ENCODE results near the gene ACOT9.
A peak's percentile ranks its signal among the peaks of the same experiment; 100 is the strongest.
"Not testable (repeated sequence)": the region's sequence is repeated elsewhere in the genome, so short reads cannot be mapped to it uniquely, and the experiment has no call there.

ACOT9 gene

GRCh38 chrX:23694606-23695005 lies 48.5 kb downstream of the ACOT9 start:
- DNase-seq (ENCODE audit: low spot score), result peak; percentile 22

GRCh38 chrX:23692166-23692565 lies 50.9 kb downstream of the ACOT9 start:
- no peak for DNase-seq (ENCODE audit: low spot score)

- not testable (repeated sequence) for DNase-seq (ENCODE audit: low spot score)
These were observed 66.6 kb downstream of the ACOT9 start for GRCh38 chrX:23676486-23676885.

- no peak for DNase-seq (ENCODE audit: low spot score)
These were observed 70.0 kb downstream of the ACOT9 start for GRCh38 chrX:23673108-23673507.

- no peak for DNase-seq (ENCODE audit: low spot score)
These were observed 72.5 kb downstream of the ACOT9 start for GRCh38 chrX:23670528-23670927.

- no peak for DNase-seq (ENCODE audit: low spot score)
These were observed 74.7 kb downstream of the ACOT9 start for GRCh38 chrX:23668335-23668734.

GRCh38 chrX:23667239-23668177 lies 75.6 kb downstream of the ACOT9 start, which contains the start of gene PRDX4:
TSS of gene PRDX4 (plus strand) at chrX:23667493. CDS start at chrX:23667571, 78 bp downstream.
- peak; percentile 67 for DNase-seq (ENCODE audit: low spot score)

DNA sequence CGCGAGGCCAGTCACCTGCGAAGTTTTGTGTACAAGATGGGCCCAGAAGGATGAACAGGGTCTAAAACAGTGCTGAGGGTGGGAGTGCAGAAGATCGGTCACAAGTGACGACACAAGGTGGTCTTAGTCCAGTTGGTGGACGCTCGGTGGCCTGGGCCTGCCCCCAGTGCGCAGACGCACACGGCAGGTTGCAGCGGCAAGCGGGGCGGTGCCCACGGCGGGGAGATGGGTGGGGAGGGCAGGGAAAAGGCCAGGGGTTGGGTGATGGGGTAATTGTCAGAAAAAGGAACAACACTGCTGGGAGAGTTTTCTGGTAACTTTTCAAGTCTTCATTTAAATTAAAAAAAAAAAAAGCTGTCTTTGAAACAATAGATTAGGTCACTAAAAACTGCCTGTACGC lies 76.8 kb downstream of the ACOT9 start:
- no peak for DNase-seq (ENCODE audit: low spot score)

- no peak for DNase-seq (ENCODE audit: low spot score)
These were observed 78.6 kb downstream of the ACOT9 start for GRCh38 chrX:23664496-23664895.

DNA sequence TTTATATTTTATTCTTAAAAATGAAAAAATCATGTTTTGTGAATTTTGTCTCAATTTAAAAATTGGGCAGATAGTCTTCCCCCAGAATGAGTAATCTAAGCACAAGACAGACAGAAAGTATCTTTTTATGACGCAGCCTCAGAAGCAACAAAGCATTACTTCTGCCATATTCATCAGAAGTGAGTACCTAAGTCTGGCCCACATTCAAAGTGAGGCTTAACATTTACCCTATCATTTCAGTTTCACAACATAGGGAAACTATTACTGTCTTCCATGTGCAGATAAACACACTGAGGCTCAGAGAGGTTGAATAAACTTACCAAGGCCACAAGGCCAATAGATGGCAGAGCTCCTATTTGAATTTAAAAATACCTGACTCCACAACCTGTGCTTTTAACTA lies 80.2 kb downstream of the ACOT9 start:
- DNase-seq (ENCODE audit: low spot score), result no peak

- no peak for DNase-seq (ENCODE audit: low spot score)
These were observed 80.9 kb downstream of the ACOT9 start for GRCh38 chrX:23662187-23662586.

- DNase-seq (ENCODE audit: low spot score), result no peak
These were observed 81.4 kb downstream of the ACOT9 start for GRCh38 chrX:23661671-23662070.

DNA sequence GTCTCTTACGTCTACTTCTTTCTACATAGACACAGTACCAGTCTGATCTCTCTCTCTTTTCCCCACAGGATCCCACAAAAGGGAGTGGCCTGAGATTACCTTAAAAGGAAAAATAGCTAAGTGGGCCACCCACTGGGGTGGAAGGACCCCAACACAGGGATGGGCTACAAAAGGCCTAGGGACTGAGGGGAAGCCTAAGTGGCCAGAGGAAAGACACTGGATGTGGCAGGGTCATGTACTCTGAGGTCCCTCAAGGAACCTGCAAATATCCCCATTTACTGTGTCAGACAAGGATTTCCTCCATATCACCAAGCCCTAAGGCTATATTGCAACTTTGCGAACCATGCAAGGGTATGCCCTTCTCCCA lies 82.3 kb downstream of the ACOT9 start:
- no peak for DNase-seq (ENCODE audit: low spot score)

GRCh38 chrX:23660083-23660765 lies 82.9 kb downstream of the ACOT9 start:
- DNase-seq (ENCODE audit: low spot score), result not testable (repeated sequence)

DNA sequence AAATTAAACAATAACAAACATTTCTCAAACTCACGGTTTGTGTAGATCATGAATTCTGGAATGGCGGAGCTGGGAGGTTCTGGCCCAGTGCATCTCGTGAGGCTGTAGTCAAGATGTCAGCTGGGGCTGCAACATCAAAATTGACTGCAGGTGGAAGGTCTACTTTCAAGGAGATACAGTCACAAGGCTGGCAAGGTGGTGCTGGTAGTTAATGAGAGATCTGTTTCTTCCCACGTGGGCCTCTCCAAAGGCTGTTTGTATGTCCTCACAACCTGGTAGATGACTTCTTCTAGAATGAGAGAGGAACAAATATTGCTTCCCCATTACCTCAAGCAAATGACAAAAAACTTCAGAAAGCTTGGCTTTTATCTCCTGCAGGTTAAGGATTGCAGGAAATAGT lies 83.7 kb downstream of the ACOT9 start:
- DNase-seq (ENCODE audit: low spot score), result no peak

- no peak for DNase-seq (ENCODE audit: low spot score)
These were observed 86.4 kb downstream of the ACOT9 start for GRCh38 chrX:23656684-23657083.

- DNase-seq (ENCODE audit: low spot score), result no peak
These were observed 87.0 kb downstream of the ACOT9 start for GRCh38 chrX:23656091-23656490.
